ENCODE results near the gene EGFL7.

GRCh38 chr9:136615631-136616306 lies 46.9 kb upstream of the EGFL7 start:
- TF ChIP-seq POLR2A (IDR thresholded peaks at IDR 0.05) = no peak
- TF ChIP-seq CTCF (IDR thresholded peaks at IDR 0.05) = no peak

Measured in uterus (tissue), 2 donors.